ENCODE measurements around the gene KATNAL1. TPM values are rescaled to one million over a fixed set of nuclear protein-coding genes. Genes with fewer than 3 reads are reported as not detected.

The KATNAL1 gene
- total and polyA plus RNA-seq, 10 of the 15 experiments (the other 5 are each of a cell fraction or from before 2014, with no cell fraction given): 6.5 to 18.7 (median 11.7) TPM

- ChIA-PET CTCF (no interaction called here), SMC1A (ENCODE audit: uncharacterized antibody, unreplicated experiment) (interaction anchor here (0.6 to 3.7 kb wide), 4 partner anchors 10 to 68 kb away, joined by 3 to 15 read pairs (median 3); no protein-coding TSS in a partner anchor), RAD21 (ENCODE audit: unreplicated experiment) (no interaction called here), POLR2A (no interaction called here)
- Histone ChIP-seq H2AFZ (ENCODE audit: control insufficient read depth, low read depth, low read length) (no peak overlapping the region), H3K4me2 (ENCODE audit: control insufficient read depth, insufficient read depth) (no peak overlapping the region), H3K27me3 (replicated peaks in 1 of 2; ENCODE audit: control insufficient read depth in 2 of 2, insufficient read depth in 2 of 2, low read length in 1 of 2) (no peaks in the 10 kb centered on the region), H3K9ac (ENCODE audit: control insufficient read depth, insufficient read depth, low read length) (no peak overlapping the region), H3K27ac (ENCODE audit: control insufficient read depth, insufficient read depth) (no peak overlapping the region), H3K36me3 (ENCODE audit: control insufficient read depth in 2 of 2, insufficient read depth in 2 of 2, low read length in 1 of 2) (no peaks in the 10 kb centered on the region; a peak in 1 of 4 replicates), H3K79me2 (ENCODE audit: control insufficient read depth, insufficient read depth, low read length) (no peaks in the 10 kb centered on the region), H3K9me3 (replicated peaks; ENCODE audit: control insufficient read depth, insufficient read depth, low read length) (no peaks in the 10 kb centered on the region; the same call in 2 of the 3 replicates), H3K4me1 (ENCODE audit: control insufficient read depth, insufficient read depth, low read length) (peaks cover 2% of the 10 kb centered on the region; the same call in 1 of the 2 replicates), H4K20me1 (ENCODE audit: control insufficient read depth, insufficient read depth) (no peaks in the 10 kb centered on the region), H3K4me3 (no peak overlapping the region)
- ATAC-seq: peak; percentile 93
- in situ Hi-C loops (cut with MboI): no loop called here
- no peak for FAIRE-seq
- intact Hi-C loops (cut with micrococcal nuclease; ENCODE audit: unreplicated experiment): loop anchor here (5.0 kb wide), 3 partner anchors 39 to 94 kb away; partner anchors contain the start of gene KATNAL1
- peak; percentile 56 for DNase-seq (ENCODE audit: low read depth, low spot score)
- 7% methylated on average over 2 of the region's 2 CpGs for WGBS (ENCODE audit: insufficient coverage, insufficient replicate concordance, low lambda C conversion rate, missing lambda C conversion rate)
- BruUV-seq (replicated peaks): no TSS peak
- TF ChIP-seq SMAD1 (IDR thresholded peaks at IDR 0.05; ENCODE audit: low read depth, partially characterized antibody): no peak
- no peak for TF ChIP-seq WRNIP1 (IDR thresholded peaks at IDR 0.05; ENCODE audit: borderline replicate concordance, low read depth, low read length)
- TF ChIP-seq, protein P1, sequence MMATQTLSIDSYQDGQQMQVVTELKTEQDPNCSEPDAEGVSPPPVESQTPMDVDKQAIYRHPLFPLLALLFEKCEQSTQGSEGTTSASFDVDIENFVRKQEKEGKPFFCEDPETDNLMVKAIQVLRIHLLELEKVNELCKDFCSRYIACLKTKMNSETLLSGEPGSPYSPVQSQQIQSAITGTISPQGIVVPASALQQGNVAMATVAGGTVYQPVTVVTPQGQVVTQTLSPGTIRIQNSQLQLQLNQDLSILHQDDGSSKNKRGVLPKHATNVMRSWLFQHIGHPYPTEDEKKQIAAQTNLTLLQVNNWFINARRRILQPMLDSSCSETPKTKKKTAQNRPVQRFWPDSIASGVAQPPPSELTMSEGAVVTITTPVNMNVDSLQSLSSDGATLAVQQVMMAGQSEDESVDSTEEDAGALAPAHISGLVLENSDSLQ (IDR thresholded peaks at IDR 0.05): no peak
- no peak for TF ChIP-seq YBX1 (IDR thresholded peaks at IDR 0.05)
- no peak for TF ChIP-seq SRF (IDR thresholded peaks at IDR 0.05; ENCODE audit: low read depth in 2 of 2, low read length in 2 of 2)
- TF ChIP-seq SIX5 (IDR thresholded peaks at IDR 0.05; ENCODE audit: low read depth, low read length, severe bottlenecking): no peak
- TF ChIP-seq FOS (IDR thresholded peaks at IDR 0.05; ENCODE audit: borderline replicate concordance, extremely low read depth, insufficient read length): no peak
- no peak for TF ChIP-seq CBFB (IDR thresholded peaks at IDR 0.05; ENCODE audit: low read depth)
- TF ChIP-seq TBL1XR1 (IDR thresholded peaks at IDR 0.05; ENCODE audit: low read depth, low read length): no peak
- TF ChIP-seq, protein P2, sequence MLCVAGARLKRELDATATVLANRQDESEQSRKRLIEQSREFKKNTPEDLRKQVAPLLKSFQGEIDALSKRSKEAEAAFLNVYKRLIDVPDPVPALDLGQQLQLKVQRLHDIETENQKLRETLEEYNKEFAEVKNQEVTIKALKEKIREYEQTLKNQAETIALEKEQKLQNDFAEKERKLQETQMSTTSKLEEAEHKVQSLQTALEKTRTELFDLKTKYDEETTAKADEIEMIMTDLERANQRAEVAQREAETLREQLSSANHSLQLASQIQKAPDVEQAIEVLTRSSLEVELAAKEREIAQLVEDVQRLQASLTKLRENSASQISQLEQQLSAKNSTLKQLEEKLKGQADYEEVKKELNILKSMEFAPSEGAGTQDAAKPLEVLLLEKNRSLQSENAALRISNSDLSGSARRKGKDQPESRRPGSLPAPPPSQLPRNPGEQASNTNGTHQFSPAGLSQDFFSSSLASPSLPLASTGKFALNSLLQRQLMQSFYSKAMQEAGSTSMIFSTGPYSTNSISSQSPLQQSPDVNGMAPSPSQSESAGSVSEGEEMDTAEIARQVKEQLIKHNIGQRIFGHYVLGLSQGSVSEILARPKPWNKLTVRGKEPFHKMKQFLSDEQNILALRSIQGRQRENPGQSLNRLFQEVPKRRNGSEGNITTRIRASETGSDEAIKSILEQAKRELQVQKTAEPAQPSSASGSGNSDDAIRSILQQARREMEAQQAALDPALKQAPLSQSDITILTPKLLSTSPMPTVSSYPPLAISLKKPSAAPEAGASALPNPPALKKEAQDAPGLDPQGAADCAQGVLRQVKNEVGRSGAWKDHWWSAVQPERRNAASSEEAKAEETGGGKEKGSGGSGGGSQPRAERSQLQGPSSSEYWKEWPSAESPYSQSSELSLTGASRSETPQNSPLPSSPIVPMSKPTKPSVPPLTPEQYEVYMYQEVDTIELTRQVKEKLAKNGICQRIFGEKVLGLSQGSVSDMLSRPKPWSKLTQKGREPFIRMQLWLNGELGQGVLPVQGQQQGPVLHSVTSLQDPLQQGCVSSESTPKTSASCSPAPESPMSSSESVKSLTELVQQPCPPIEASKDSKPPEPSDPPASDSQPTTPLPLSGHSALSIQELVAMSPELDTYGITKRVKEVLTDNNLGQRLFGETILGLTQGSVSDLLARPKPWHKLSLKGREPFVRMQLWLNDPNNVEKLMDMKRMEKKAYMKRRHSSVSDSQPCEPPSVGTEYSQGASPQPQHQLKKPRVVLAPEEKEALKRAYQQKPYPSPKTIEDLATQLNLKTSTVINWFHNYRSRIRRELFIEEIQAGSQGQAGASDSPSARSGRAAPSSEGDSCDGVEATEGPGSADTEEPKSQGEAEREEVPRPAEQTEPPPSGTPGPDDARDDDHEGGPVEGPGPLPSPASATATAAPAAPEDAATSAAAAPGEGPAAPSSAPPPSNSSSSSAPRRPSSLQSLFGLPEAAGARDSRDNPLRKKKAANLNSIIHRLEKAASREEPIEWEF (IDR thresholded peaks at IDR 0.05; ENCODE audit: insufficient replicate concordance, low read depth, low read length): no peak
- TF ChIP-seq KAT2A (conservative IDR thresholded peaks at IDR 0.05; ENCODE audit: control insufficient read depth, low read depth, low read length): no peak
- peak in 1 of 2 experiments; percentile 60; a peak in 1 of 4 replicates for TF ChIP-seq EP300 (IDR thresholded peaks at IDR 0.05; ENCODE audit: borderline replicate concordance in 1 of 2, control insufficient read depth in 1 of 2, low read depth in 2 of 2, low read length in 2 of 2)
- TF ChIP-seq YY1 (IDR thresholded peaks at IDR 0.05; ENCODE audit: low read depth, low read length): no peak
- TF ChIP-seq, protein P3, sequence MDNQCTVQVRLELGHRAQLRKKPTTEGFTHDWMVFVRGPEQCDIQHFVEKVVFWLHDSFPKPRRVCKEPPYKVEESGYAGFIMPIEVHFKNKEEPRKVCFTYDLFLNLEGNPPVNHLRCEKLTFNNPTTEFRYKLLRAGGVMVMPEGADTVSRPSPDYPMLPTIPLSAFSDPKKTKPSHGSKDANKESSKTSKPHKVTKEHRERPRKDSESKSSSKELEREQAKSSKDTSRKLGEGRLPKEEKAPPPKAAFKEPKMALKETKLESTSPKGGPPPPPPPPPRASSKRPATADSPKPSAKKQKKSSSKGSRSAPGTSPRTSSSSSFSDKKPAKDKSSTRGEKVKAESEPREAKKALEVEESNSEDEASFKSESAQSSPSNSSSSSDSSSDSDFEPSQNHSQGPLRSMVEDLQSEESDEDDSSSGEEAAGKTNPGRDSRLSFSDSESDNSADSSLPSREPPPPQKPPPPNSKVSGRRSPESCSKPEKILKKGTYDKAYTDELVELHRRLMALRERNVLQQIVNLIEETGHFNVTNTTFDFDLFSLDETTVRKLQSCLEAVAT (IDR thresholded peaks at IDR 0.05): no peak
- no peak for TF ChIP-seq MYB (IDR thresholded peaks at IDR 0.05; ENCODE audit: borderline replicate concordance, low read depth, low read length)
- TF ChIP-seq CBX3 (IDR thresholded peaks at IDR 0.05; ENCODE audit: borderline replicate concordance, low read depth): no peak
- TF ChIP-seq STAT1 (conservative IDR thresholded peaks at IDR 0.05): no peak
- TF ChIP-seq SUPT20H (IDR thresholded peaks at IDR 0.05; ENCODE audit: borderline replicate concordance, control insufficient read depth, low read depth, low read length): no peak
Observed at GRCh38 chr13:30241532-30241931, 65.8 kb downstream of the KATNAL1 start.
